Pancreas (tissue), 10 donors: ENCODE data around the gene DLL4. TPM values are rescaled to one million over a fixed set of nuclear protein-coding genes. Genes with fewer than 3 reads are reported as not detected.
A peak's percentile ranks its signal among the peaks of the same experiment; 100 is the strongest.

Experiments
- ATAC-seq, 4 donors: fragments of 200-7000 bp; cut with Tn5 transposase; one replicate each; pipeline versions ENCODE4 v1.8.0 to v1.9.1; 2020; ENCODE audit warnings: mild to moderate bottlenecking in 4 of 4, moderate library complexity in 4 of 4
- DNase-seq, 6 donors: peaks; one replicate each; pipeline ENCODE4 v3.0.0-alpha.2; 2020
- FAIRE-seq: peaks from 2 replicates; lab custom pipeline; 2012; peaks lifted over from hg19 to GRCh38; lab: Jason Lieb, UNC
- H3K27ac ChIP-seq, 4 donors: fragments of 200-600 bp; sonication (generic); 1 replicate in 3 of 4; 2 replicates in 1 of 4; pipeline versions ENCODE4 v1.5.0 to v1.8.0; 2020
- H3K27me3 ChIP-seq, 4 donors: fragments of 200-600 bp; one replicate each; pipeline ENCODE4 v1.8.0; 2021
- H3K36me3 ChIP-seq, 3 donors: fragments of 200-600 bp; sonication (generic) in 1 of 3; one replicate each; pipeline versions ENCODE4 v1.5.0 to v1.8.0; 2020 to 2021
- H3K4me1 ChIP-seq, 3 donors: fragments of 200-600 bp; one replicate each; pipeline ENCODE4 v1.8.0; 2021
- H3K4me3 ChIP-seq, 4 donors: fragments of 200-600 bp; sonication (generic) in 2 of 4; one replicate each; pipeline versions ENCODE4 v1.5.0 to v1.8.0; 2020 to 2021
- H3K9me3 ChIP-seq, 4 donors: fragments of 200-600 bp; one replicate each; pipeline ENCODE4 v1.8.0; 2021
- WGBS, 2 donors: extraction: QIAGEN DNeasy Blood & Tissue Kit; methylation state at CpG; one replicate each; pipeline ENCODE4 v1.1.7; 2013; 5-methylcytosine and 5-hydroxymethylcytosine counted together
- intact Hi-C, 3 donors: fragments of 100-400 bp; cut with DNase I; formaldehyde crosslinking; loops; one replicate each; pipeline versions ENCODE4 v1.11.1 to v1.14.2; 2022
- polyA plus RNA-seq, 2 donors: library from polyadenylated mRNA; stranded (reverse); fragments of 200-250 nt; gene quantifications; one replicate each; pipeline ENCODE4 v1.2.3, GENCODE V29; 2013
- total RNA-seq, 6 donors: library from RNA; stranded (reverse); fragmentation: NEBNext Ultra II Directional in 4 of 6; extraction: Animal tissue kit (Norgen Biotek cat#: 25700) in 4 of 6; gene quantifications; one replicate each; pipeline versions ENCODE4 v1.2.1 to v1.2.4, GENCODE V29; 2021 to 2023
- TF ChIP-seq, protein P1 (sequence below), 4 donors: fragments of 200-600 bp; sonication (generic) in 3 of 4; IDR thresholded peaks; one replicate each; pipeline versions ENCODE4 v1.5.0 to v1.8.0; 2021; ENCODE audit warnings: antibody characterized with exemption in 4 of 4
- donor health status: healthy with polysubstance abuse.
- donor health status: DM: no; HTN: no; CAD: no; lungs with moderate emphysema.
- donor health status: DM: no; HTN: no; CAD: no.
- donor health status: control.
- donor health status: control.
- donor health status: Bipolar disorder and iron deficiency.
- donor health status: DM: yes; HTN: yes; CAD: no.
- donor health status: DM: no; HTN: no; CAD: no.
- donor health status: DM: no; HTN: no; CAD: no.
- donor health status: DM: yes; HTN: yes; CAD: no.

DLL4 gene
- total and polyA plus RNA-seq, 8 donors, result 1.3 to 4.8 (median 2.3) TPM

DNA sequence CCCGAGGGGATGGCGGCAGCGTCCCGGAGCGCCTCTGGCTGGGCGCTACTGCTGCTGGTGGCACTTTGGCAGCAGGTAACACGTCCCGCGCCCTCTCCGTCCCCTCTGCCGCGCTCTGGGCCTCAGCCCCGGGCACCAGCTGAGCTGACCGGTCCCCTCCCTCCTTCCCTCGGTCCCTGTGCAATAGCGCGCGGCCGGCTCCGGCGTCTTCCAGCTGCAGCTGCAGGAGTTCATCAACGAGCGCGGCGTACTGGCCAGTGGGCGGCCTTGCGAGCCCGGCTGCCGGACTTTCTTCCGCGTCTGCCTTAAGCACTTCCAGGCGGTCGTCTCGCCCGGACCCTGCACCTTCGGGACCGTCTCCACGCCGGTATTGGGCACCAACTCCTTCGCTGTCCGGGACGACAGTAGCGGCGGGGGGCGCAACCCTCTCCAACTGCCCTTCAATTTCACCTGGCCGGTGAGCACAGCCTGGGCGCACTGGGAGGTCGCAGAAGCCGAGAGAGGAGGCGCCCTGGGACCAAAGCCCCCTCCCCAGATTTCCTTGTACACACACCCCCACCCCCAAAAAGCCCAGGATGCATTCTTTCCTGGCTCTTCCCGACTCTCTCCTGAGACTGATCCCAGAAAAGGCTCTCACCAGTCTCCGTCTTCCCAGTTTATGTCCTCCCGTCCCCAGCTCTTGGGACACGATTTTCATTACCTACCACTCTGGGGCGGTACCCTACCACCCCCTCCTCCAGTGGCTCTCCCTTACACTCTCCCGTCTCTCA lies 705 bp downstream of the DLL4 start:
- FAIRE-seq (no peak), ATAC-seq (peak; percentile 35 to 62 (median 52)), DNase-seq (peak in 4 of 6 donors; percentile 53 to 88 (median 68))
- peaks cover 15 to 36% (median 27%) of the 10 kb centered on the region in 3 donors for H3K4me1 ChIP-seq
- TF ChIP-seq, protein P1, sequence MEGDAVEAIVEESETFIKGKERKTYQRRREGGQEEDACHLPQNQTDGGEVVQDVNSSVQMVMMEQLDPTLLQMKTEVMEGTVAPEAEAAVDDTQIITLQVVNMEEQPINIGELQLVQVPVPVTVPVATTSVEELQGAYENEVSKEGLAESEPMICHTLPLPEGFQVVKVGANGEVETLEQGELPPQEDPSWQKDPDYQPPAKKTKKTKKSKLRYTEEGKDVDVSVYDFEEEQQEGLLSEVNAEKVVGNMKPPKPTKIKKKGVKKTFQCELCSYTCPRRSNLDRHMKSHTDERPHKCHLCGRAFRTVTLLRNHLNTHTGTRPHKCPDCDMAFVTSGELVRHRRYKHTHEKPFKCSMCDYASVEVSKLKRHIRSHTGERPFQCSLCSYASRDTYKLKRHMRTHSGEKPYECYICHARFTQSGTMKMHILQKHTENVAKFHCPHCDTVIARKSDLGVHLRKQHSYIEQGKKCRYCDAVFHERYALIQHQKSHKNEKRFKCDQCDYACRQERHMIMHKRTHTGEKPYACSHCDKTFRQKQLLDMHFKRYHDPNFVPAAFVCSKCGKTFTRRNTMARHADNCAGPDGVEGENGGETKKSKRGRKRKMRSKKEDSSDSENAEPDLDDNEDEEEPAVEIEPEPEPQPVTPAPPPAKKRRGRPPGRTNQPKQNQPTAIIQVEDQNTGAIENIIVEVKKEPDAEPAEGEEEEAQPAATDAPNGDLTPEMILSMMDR (IDR thresholded peaks at IDR 0.05), result no peak
- H3K9me3 ChIP-seq, result no peaks in the 10 kb centered on the region
- H3K4me3 ChIP-seq, result peak overlapping the region; percentile 10 to 52 (median 24)
- WGBS, 2 donors, result 1 to 2% methylated on average over 44 to 56 of the region's 56 CpGs
- peak overlapping the region in 1 of 4 donors; percentile 17 for H3K27ac ChIP-seq
- no peaks in the 10 kb centered on the region for H3K36me3 ChIP-seq
- intact Hi-C loops, result no loop called here
- peaks cover 0 to 11% (median 2%) of the 10 kb centered on the region in 4 donors for H3K27me3 ChIP-seq

DNA sequence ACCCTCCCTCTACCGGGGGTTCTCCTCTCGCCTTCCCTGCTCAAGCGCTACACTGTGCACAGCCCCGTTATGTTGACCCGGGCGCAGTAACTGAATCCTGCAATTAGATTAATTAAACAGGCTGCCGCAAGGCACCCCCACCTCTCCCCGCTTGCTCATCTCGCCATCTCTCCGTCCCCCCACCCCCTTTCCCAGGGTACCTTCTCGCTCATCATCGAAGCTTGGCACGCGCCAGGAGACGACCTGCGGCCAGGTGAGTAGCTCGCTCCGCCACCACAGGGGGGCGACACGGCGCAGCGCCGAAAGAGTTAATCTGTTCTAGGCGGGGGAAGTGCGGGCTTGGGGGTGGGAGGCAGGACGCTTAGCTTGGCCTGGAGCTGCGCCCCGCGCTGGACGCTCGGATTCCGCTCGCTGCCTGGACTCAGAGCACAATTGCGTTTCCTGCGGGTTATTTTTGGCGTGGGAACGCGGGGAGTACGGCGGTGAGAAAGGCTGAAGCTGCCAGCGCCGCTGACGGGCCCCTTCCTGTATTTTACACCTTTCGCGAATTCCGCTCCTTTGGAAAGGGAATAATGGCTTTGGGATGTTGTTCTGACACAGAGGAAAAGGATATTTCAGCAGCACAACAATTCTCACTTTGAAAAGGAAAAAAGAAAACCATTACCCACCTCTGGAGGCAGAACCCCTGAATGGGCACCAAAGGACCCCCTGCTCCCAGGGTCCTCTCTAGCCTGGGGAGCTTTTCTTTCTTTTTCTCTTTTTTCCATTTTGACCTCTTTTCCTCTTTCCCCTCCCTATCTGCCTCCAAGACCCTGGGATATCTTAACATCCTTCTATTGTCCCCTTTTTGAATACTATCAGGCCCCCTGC lies 1.5 kb downstream of the DLL4 start:
- H3K9me3 ChIP-seq, result no peaks in the 10 kb centered on the region
- H3K27me3 ChIP-seq, result peaks cover 0 to 11% (median 2%) of the 10 kb centered on the region in 4 donors
- TF ChIP-seq, protein P1 (IDR thresholded peaks at IDR 0.05), result peak in 2 of 4 donors; percentile 22 to 29
- DNase-seq, result peak in 5 of 6 donors; percentile 38 to 79 (median 62)
- intact Hi-C loops, result no loop called here
- H3K36me3 ChIP-seq, result no peaks in the 10 kb centered on the region
- peak; percentile 16 to 48 (median 32) for ATAC-seq
- WGBS, 2 donors, result 1 to 2% methylated on average over 45 to 46 of the region's 46 CpGs
- H3K27ac ChIP-seq, result no peak overlapping the region
- H3K4me1 ChIP-seq, result peaks cover 15 to 36% (median 27%) of the 10 kb centered on the region in 3 donors
- FAIRE-seq, result no peak
- peak overlapping the region in 2 of 4 donors; percentile 29 to 52 for H3K4me3 ChIP-seq

DNA sequence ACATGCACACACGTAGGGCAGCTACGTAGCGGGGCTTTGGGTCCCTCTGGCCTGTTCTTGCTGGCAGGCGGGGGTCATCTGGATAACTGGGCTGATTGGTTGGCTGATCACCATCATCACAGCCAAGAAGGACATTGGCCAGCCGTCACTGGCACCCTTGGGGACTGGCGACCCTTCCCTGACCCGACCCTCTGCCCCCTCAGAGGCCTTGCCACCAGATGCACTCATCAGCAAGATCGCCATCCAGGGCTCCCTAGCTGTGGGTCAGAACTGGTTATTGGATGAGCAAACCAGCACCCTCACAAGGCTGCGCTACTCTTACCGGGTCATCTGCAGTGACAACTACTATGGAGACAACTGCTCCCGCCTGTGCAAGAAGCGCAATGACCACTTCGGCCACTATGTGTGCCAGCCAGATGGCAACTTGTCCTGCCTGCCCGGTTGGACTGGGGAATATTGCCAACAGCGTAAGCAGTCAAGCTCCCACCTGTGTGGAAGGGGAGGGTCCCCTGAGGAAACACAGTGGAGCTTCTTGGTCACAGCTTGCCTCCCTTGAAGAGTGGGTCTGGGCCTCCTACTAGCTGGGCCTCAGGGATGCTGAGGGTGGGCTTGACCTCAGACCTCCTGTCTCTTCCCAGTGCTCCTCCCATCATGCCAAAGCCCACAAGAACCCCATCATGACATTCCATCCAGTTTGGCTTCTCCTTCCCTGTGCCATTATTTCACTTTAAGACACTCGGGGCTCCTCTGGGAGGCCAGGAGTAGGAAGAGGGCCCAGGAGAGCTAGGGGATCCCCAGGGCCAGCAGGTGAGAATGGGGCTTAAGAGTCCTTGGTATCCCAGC lies 2.4 kb downstream of the DLL4 start:
- Histone ChIP-seq H3K4me3 (peak overlapping the region in 1 of 4 donors; percentile 52), H3K9me3 (no peaks in the 10 kb centered on the region), H3K27ac (no peak overlapping the region), H3K36me3 (no peaks in the 10 kb centered on the region), H3K27me3 (peaks cover 0 to 11% (median 2%) of the 10 kb centered on the region in 4 donors), H3K4me1 (peaks cover 15 to 31% (median 27%) of the 10 kb centered on the region in 3 donors)
- ATAC-seq (no peak), DNase-seq (peak in 1 of 6 donors; percentile 50), FAIRE-seq (no peak)
- intact Hi-C loops, result no loop called here
- 62 to 71% methylated on average over 16 of the region's 16 CpGs for WGBS, 2 donors
- TF ChIP-seq, protein P1 (IDR thresholded peaks at IDR 0.05), result no peak

DNA sequence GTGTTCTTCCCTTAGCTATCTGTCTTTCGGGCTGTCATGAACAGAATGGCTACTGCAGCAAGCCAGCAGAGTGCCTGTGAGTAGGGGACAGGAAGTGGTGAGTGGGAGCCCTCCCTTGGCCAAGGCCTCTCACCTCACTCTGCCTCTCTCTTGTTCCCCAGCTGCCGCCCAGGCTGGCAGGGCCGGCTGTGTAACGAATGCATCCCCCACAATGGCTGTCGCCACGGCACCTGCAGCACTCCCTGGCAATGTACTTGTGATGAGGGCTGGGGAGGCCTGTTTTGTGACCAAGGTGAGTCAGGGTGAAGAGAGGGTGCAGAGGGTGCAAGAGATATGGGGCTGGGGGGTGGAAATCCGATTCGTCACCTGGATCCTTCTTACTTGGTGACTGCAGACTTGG lies 3.0 kb downstream of the DLL4 start:
- Histone ChIP-seq H3K27me3 (peaks cover 0 to 8% (median 2%) of the 10 kb centered on the region in 4 donors), H3K4me1 (peaks cover 15 to 31% (median 27%) of the 10 kb centered on the region in 3 donors)

More for the DNA sequence above, 3.0 kb downstream of the DLL4 start:
- TF ChIP-seq, protein P1 (IDR thresholded peaks at IDR 0.05), result no peak
- no peak overlapping the region for H3K27ac ChIP-seq
- no peaks in the 10 kb centered on the region for H3K9me3 ChIP-seq
- WGBS, 2 donors, result 70 to 82% methylated on average over 8 of the region's 8 CpGs
- peak in 2 of 6 donors; percentile 46 to 58 for DNase-seq
- no peaks in the 10 kb centered on the region for H3K36me3 ChIP-seq
- no peak for ATAC-seq
- intact Hi-C loops, result no loop called here
- FAIRE-seq, result no peak
- peak overlapping the region in 1 of 4 donors; percentile 52 for H3K4me3 ChIP-seq
